Loucy (cell line): ENCODE data around the gene FOXRED2.

Source experiments
- EZH2phosphoT487 ChIP-seq: fragments of 200-600 bp; IDR thresholded peaks from 2 replicates; pipeline ENCODE4 v1.6.1; 2018; ENCODE audit warnings: antibody characterized with exemption, mild to moderate bottlenecking, moderate library complexity, borderline replicate concordance
- TF ChIP-seq, protein P1 (sequence below): fragments of 200-600 bp; sonication (generic); conservative IDR thresholded peaks from 2 replicates; pipeline ENCODE4 v1.5.1; 2014; ENCODE audit warnings: mild to moderate bottlenecking, antibody characterized with exemption, low read length

DNA sequence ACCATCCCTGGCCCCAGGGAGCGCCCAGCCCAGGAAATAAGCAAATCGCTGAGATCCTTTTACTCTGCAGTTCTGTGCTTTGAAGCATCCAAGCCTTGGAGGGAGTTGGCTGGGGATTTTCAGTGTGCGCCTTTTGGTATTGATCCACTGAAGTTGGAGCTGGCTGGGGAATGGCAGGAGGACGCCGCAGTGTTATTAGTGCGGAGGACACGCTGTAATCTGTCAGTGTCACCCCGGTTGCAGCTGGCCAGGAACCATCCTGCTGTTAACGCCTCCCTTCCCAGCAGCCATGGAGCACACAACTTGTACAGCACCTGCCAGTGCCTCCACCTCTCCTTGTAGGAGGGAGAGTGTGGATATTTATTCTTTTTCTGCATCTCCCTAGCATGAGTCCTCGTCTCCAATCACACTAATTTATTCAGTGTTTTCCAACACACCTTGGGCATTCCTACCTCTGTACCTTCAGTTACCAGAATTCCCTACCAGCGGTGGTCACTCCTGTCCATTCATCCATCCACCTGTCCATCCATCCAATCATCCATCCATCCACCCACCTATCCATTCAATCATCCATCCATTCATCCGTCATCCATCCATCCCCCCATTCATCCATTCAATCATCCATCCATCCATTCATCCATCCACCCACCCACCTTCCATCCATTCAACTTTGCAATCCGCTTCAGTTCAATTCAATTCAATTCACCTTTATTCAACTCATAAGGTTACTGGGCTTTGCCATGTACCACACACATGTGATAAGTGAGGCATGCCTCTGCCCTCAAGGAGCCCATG is 44.1 kb upstream of the FOXRED2 start:
- TF ChIP-seq, protein P1, sequence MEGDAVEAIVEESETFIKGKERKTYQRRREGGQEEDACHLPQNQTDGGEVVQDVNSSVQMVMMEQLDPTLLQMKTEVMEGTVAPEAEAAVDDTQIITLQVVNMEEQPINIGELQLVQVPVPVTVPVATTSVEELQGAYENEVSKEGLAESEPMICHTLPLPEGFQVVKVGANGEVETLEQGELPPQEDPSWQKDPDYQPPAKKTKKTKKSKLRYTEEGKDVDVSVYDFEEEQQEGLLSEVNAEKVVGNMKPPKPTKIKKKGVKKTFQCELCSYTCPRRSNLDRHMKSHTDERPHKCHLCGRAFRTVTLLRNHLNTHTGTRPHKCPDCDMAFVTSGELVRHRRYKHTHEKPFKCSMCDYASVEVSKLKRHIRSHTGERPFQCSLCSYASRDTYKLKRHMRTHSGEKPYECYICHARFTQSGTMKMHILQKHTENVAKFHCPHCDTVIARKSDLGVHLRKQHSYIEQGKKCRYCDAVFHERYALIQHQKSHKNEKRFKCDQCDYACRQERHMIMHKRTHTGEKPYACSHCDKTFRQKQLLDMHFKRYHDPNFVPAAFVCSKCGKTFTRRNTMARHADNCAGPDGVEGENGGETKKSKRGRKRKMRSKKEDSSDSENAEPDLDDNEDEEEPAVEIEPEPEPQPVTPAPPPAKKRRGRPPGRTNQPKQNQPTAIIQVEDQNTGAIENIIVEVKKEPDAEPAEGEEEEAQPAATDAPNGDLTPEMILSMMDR = no peak
- TF ChIP-seq EZH2phosphoT487 = no peak
